ENCODE measurements around the gene C11orf65.
"Not testable (repeated sequence)": the region's sequence is repeated elsewhere in the genome, so short reads cannot be mapped to it uniquely, and the experiment has no call there.

C11orf65 gene

DNA sequence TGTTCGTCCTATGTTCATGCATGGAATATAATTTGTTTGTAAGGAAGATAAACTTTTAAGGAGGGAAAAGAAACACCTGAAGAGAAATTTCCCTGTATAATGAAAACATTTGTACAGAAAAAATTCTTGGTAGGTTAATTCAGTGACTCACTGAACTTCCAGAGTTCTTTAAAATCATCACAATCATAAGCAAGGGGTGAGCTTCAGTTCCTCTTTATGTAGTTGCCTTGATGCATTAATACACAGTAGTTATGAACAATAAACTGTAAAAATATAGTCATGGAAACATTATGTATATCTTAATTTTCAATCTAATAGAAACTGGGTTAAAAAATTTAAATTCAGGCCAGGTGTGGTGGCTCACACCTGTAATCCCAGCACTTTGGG is 1.1 kb upstream of the C11orf65 start:
- DNase-seq: no peak

DNA sequence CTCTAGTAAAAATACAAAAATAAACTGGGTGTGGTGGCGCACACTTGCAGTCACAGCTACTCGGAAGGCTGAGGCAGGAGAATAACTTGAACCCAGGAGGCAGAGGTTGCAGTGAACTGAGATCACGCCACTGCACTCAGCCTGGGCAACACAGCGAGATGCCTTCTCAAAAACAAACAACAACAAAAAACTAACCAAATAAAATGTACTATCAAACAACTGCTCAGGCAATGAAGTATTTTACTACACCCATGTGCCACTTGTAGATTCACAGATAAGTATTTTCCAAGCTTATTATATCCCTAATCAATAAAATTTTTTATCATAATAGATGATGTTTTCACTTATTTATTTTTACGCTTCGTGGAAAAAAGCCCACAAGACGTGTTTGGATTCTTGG is 924 bp downstream of the C11orf65 start:
- no peak for DNase-seq

DNA sequence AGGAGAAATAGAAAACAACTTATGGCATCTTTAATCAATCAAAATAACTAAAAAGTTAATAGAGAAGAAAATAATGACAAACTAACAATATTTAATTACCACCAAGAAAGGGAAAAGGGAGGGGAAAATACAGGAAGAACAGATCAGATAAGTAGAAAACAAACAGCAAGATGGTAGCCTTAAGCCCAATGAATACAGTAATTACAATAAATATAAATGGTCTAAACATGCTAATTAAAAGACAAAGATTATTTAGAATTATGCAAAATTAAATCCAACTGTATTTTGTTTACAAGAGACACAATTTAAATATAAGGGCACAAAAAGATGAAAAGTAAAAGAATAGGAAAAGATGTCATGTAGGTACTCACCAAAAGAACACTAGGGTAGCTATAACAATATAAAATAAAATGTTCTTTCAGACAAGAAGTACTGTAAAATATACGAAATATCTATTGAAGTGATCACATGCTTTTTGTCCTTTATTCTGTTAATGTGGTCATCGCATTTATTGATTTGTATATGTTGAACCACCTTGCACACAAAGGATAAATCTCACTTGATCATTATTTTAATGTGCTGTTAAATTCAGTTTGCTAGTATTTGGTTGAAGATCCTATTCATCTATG is 14.0 kb downstream of the C11orf65 start:
- DNase-seq: no peak

DNA sequence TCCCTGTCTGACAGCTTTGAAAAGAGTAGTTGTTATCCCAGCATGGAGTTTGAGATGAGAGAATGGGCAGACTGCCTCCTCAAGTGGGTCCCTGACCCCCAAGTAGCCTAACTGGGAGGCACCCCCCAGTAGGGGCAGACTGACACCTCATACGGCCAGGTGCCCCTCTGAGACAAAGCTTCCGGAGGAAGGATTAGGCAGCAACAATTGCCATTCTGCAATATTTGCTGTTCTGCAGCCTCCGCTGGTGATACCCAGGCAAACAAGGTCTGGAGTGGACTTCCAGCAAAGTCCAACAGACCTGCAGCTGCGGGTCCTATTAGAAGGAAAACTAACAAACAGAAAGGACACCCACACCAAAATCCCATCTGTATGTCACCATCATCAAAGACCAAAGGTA is 25.9 kb downstream of the C11orf65 start:
- not testable (repeated sequence) for DNase-seq

GRCh38 chr11:108436594-108436993 is 30.7 kb downstream of the C11orf65 start:
- no peak for DNase-seq

DNA sequence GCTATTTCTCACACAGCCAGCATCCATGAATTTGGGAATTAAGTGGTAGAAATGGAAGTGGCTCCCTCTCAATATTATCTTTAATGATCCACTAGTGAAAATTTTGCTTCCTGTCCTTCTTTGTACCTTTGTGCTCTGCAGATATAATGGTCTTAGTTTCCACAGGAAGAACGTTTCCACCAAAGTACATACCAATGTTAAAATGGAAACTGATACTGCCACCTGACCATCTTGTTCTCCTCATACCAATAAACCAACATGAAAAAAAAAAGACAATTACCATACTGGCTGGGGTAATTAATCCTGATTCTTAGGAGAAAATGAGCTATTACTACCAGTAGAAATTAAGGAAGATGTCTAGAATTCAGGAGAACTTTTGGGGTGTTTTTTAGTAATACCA is 32.3 kb downstream of the C11orf65 start:
- DNase-seq: no peak

DNA sequence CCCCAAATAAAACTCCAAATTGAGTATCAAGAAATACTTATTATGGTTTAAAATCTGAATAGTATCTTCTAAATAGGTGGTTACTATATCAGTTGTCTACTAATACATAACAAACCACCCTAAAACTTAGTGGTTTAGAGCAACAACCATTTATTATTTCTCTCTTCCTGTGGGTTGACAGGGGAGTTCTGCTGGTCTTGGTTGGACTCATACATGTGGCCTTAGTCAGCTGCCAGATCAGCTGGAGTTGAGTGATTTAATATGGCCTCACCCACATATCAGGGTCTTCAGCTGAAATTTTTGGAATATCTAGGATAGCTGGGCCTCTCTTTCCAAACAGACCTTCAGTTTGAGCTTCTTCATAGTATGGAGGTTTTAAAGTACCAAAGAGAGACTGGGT is 34.5 kb downstream of the C11orf65 start:
- DNase-seq: no peak

GRCh38 chr11:108431997-108432396 is 35.3 kb downstream of the C11orf65 start:
- no peak for DNase-seq

GRCh38 chr11:108431370-108431769 is 36.0 kb downstream of the C11orf65 start:
- DNase-seq: no peak

- DNase-seq: not testable (repeated sequence)
Measured at GRCh38 chr11:108417551-108417950, 49.8 kb downstream of the C11orf65 start.

DNA sequence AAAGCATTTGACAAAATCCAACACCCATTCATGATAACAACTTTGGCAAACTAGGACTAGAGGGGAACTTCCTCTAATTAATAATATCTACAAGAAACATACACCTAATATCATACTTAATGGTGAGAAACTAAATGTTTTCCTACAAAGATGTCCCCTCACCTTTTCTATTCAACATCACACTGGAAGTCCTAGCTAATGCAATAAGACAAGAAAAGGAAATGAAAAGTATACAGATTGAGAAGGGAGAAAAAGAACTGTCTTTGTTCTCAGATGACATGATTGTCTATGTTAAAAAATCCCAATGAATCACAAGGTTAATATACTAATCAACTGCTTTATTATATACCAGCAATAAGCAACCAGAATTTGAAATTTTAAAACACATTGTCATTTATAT is 52.4 kb downstream of the C11orf65 start:
- DNase-seq: no peak

- DNase-seq: no peak
Measured at GRCh38 chr11:108405706-108406105, 61.6 kb downstream of the C11orf65 start.

DNA sequence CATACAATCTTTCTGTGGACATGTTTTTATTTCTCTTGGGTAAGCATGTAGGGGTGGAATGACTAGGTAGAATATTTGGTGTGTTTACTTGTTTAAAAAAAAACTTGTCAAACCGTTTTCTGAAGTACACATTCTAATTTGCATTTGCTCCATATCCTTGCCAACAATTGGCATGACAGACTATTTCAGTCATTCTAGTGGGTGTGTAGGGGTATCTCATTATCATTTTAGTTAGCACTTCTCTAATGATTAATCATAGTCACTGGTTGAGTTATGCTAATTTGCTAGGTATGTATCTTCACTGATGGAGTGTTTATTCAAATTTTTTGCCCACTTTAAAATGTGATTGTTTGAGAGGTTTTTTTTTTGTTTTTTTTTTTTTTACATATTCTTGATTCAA is 64.3 kb downstream of the C11orf65 start:
- no peak for DNase-seq

GRCh38 chr11:108402241-108402640 is 65.1 kb downstream of the C11orf65 start:
- no peak for DNase-seq

DNA sequence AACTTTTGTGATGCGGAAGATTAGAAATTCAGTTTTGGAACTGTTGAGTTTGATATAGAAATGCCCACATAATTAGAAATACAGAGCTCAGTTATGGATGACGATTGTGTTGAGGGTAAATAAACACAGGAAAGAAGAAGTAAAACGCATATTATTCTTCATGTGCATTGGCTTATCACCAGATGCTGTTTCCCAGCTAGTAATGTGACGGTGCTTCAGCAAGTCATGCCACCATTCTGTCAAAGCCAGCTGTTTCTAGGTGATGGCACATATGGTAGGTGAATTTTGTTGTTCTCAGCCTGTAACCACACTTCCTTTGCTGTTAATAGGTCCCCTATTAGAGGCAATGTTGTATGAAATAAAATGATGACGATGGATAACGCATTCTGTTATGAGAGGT is 68.9 kb downstream of the C11orf65 start:
- DNase-seq: no peak

DNA sequence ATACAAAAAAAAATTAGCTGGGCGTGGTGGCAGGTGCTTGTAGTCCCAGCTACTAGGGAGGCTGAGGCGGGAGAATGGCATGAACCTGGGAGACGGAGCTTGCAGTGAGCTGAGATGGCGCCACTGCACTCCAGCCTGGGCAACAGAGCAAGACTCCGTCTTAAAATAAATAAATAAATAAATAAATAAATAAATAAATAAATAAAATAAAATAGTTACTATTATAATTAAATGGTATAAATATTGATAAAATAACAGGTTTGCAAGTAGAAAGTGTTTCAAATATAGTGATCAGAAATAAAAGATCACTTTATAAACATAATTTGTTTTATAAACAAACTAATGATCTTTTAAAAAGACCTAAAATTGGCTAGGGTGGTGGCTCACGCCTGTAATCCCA is 70.7 kb downstream of the C11orf65 start:
- not testable (repeated sequence) for DNase-seq

DNA sequence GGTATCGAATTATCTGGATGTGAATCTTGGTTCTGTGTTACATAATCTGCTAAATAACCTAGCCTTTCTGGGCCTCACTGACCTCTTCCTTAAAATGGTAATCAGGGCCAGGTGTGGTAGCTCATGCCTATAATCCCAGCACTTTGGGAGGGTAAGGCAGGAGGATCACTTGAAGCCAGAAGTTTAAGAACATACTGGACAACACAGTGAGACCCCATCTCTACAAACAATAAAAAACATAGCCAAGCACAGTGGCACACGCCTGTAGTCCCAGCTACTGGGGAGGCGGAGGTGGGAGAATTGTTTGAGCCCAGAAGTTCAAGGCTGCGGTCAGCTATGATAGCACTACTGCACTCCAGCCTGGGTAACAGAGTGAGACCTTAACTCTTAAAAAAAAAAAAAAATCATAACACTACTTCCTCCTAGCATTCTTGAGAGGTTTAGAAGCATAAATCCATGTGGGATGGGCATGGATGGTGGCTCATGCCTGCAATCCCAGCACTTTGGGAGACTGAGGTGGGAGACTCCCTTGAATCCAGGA is 72.5 kb downstream of the C11orf65 start:
- DNase-seq: no peak

- no peak for DNase-seq
Measured at GRCh38 chr11:108393046-108393445, 74.3 kb downstream of the C11orf65 start.

DNA sequence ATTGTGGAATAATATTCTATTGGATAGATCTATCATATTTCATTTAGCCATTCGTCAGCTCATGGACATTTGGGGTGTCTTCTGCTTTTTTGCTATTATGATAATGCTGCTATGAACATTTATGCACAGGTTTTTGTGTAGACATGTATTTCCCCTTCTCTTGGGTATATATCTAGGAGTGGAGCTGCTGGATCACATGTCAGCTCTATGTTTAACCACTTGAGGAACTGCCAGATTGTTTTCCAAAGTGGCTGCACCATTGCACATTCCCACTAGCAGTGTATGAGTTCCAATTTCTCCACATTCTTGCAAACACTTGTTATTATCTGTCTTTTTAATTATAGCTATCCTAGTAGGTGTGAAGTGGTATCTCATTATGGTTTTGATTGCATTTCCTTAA is 75.0 kb downstream of the C11orf65 start:
- DNase-seq: no peak

GRCh38 chr11:108388576-108388975 is 78.8 kb downstream of the C11orf65 start:
- no peak for DNase-seq

GRCh38 chr11:108373505-108373904 is 93.8 kb downstream of the C11orf65 start:
- DNase-seq: not testable (repeated sequence)

DNA sequence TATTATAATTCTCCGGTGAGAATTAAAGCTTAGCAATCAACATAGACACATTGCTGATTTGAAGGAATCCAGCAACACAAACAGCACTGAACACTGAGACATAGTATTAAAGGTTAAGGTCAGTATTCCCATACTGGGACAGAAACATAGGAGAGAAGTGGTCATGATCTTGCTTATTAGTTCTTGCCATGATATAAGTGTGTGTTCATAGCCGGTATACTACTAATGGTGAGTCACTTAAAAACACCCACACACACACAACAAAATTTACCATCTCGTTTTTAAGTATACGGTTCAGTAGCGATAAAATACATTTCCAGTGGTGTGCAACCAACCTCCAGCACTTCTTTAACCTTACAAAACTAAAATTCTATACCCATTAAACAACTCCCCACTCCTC is 96.3 kb downstream of the C11orf65 start:
- DNase-seq: no peak

DNA sequence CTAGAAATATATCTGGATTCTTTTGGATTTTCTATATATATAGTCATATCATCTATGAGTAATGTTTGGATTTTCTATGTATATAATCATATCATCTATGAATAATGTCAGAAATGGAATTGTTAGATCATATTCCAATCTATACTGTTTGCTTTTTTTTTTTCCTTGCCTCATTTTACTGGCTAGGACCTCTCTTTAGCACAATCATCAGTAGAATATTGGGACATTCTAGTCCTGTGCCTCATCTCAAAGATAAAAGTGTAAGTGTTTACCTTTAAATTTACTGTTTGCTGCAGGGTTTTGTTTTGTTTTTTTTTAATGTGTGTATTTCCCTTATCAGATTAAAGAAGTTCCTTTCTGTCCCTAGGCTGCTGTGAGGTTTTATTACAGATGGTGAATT is 97.0 kb downstream of the C11orf65 start:
- no peak for DNase-seq

DNA sequence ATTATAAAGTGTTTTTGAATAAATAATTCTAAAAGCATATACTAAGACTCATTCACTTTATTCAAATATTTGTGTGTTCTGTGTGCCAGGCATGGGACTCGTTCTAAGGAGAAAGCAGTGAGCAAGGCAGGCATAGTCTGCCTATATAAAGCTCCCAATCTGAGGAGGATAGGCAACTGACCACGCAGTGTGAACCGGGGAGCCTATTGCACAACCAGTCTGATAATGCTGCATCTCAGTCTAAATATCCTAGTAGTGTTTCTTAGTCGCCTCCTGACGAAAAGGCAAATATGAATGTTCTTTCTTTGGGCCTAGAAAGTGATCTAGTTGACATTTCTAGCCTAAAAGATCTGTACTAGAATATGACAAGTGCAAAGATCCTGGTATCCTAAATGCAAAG is 98.3 kb downstream of the C11orf65 start:
- no peak for DNase-seq

- no peak for DNase-seq
Measured at GRCh38 chr11:108368134-108368533, 99.2 kb downstream of the C11orf65 start.
